Left ventricle myocardium inferior (tissue), 1 donor: ENCODE results near the gene EPB41L2. TPM values are rescaled to one million over a fixed set of nuclear protein-coding genes. Genes with fewer than 3 reads are reported as not detected.

Experiments
- DNase-seq: peaks from one replicate; pipeline ENCODE4 v3.0.0-alpha.2; 2020
- H3K27ac ChIP-seq: fragments of 200-600 bp; replicated peaks from 2 replicates; pipeline ENCODE4 v1.8.0; 2021
- H3K27me3 ChIP-seq: fragments of 200-600 bp; 2 replicates; pipeline ENCODE4 v1.8.0; 2021; ENCODE audit warnings: low read depth
- H3K36me3 ChIP-seq: fragments of 200-600 bp; 2 replicates; pipeline ENCODE4 v1.8.0; 2021
- H3K4me1 ChIP-seq: fragments of 200-600 bp; 2 replicates; pipeline ENCODE4 v1.8.0; 2021
- H3K4me3 ChIP-seq: fragments of 200-600 bp; 2 replicates; pipeline ENCODE4 v1.8.0; 2021; ENCODE audit warnings: mild to moderate bottlenecking, moderate library complexity
- H3K9me3 ChIP-seq: fragments of 200-600 bp; replicated peaks from 2 replicates; pipeline ENCODE4 v1.8.0; 2021
- CTCF ChIP-seq: fragments of 200-600 bp; IDR thresholded peaks from 2 replicates; pipeline ENCODE4 v1.8.0; 2021; ENCODE audit warnings: antibody characterized with exemption, mild to moderate bottlenecking, borderline replicate concordance
- intact Hi-C: fragments of 100-400 bp; cut with micrococcal nuclease; formaldehyde crosslinking; loops from one replicate; pipeline ENCODE4 v1.11.0; 2022
- total RNA-seq: library from RNA; stranded (reverse); fragmentation: NEBNext Ultra II Directional; extraction: Animal tissue kit (Norgen Biotek cat#: 25700); gene quantifications from one replicate; pipeline ENCODE4 v1.2.1, GENCODE V29; 2021
- donor health status: DM: no; HTN: yes; CAD: no; lungs with severe emphysema.

The EPB41L2 gene
- total RNA-seq, 1 donor from 2014 or later: 70.8 TPM

- DNase-seq: no peak
- no peak for TF ChIP-seq CTCF
- Histone ChIP-seq H3K27me3 (no peaks in the 10 kb centered on the region), H3K4me3 (no peak overlapping the region), H3K9me3 (no peaks in the 10 kb centered on the region), H3K27ac (no peak overlapping the region), H3K36me3 (peaks cover 31% of the 10 kb centered on the region), H3K4me1 (no peaks in the 10 kb centered on the region)
- intact Hi-C loops: loop anchor here (5.0 kb wide), 1 partner anchor 548 kb away; no protein-coding TSS in a partner anchor
These were observed 192.7 kb downstream of the EPB41L2 start for GRCh38 chr6:130870179-130870880.

- H3K27ac ChIP-seq: no peak overlapping the region
- H3K27me3 ChIP-seq: no peaks in the 10 kb centered on the region
- no peaks in the 10 kb centered on the region for H3K4me1 ChIP-seq
- intact Hi-C loops: loop anchor here (5.0 kb wide), 1 partner anchor 547 kb away; no protein-coding TSS in a partner anchor
- peaks cover 37% of the 10 kb centered on the region for H3K36me3 ChIP-seq
- no peak for DNase-seq
- TF ChIP-seq CTCF: no peak
- no peaks in the 10 kb centered on the region for H3K9me3 ChIP-seq
- no peak overlapping the region for H3K4me3 ChIP-seq
These were observed 193.4 kb downstream of the EPB41L2 start for GRCh38 chr6:130869681-130870080.

GRCh38 chr6:130865793-130866192 lies 197.3 kb downstream of the EPB41L2 start:
- Histone ChIP-seq H3K9me3 (no peaks in the 10 kb centered on the region), H3K36me3 (peaks cover 65% of the 10 kb centered on the region), H3K27ac (no peak overlapping the region), H3K27me3 (no peaks in the 10 kb centered on the region), H3K4me3 (no peak overlapping the region), H3K4me1 (no peaks in the 10 kb centered on the region)
- intact Hi-C loops: no loop called here
- DNase-seq: no peak
- TF ChIP-seq CTCF: no peak

GRCh38 chr6:130864344-130864743 lies 198.7 kb downstream of the EPB41L2 start:
- Histone ChIP-seq H3K9me3 (no peaks in the 10 kb centered on the region), H3K27ac (no peak overlapping the region), H3K36me3 (peaks cover 64% of the 10 kb centered on the region), H3K4me1 (no peaks in the 10 kb centered on the region), H3K27me3 (no peaks in the 10 kb centered on the region), H3K4me3 (no peak overlapping the region)
- DNase-seq: no peak
- TF ChIP-seq CTCF: no peak
- intact Hi-C loops: no loop called here

- Histone ChIP-seq H3K4me3 (no peak overlapping the region), H3K9me3 (no peaks in the 10 kb centered on the region), H3K27ac (no peak overlapping the region), H3K36me3 (peaks cover 64% of the 10 kb centered on the region), H3K4me1 (no peaks in the 10 kb centered on the region), H3K27me3 (no peaks in the 10 kb centered on the region)
- intact Hi-C loops: no loop called here
- DNase-seq: no peak
- no peak for TF ChIP-seq CTCF
These were observed 199.4 kb downstream of the EPB41L2 start for GRCh38 chr6:130863415-130864230.
